ENCODE measurements around the gene FAM13A. TPM values are rescaled to one million over a fixed set of nuclear protein-coding genes. Genes with fewer than 3 reads are reported as not detected.

The FAM13A gene
- total RNA-seq, 1 donor from 2014 or later = 39.1 TPM

GRCh38 chr4:88940506-88940905 lies 116.5 kb downstream of the FAM13A start:
- DNase-seq (no peak), ATAC-seq (no peak)
- TF ChIP-seq CTCF (IDR thresholded peaks at IDR 0.05) = no peak
- no peaks in the 10 kb centered on the region for H3K9me3 ChIP-seq
- no peaks in the 10 kb centered on the region for H3K27me3 ChIP-seq (ENCODE audit: low read depth)
- H3K4me3 ChIP-seq = no peak overlapping the region
- intact Hi-C loops (cut with DNase I) = no loop called here
- no peak overlapping the region for H3K27ac ChIP-seq
- H3K4me1 ChIP-seq = no peaks in the 10 kb centered on the region
- H3K36me3 ChIP-seq = peaks cover 5% of the 10 kb centered on the region

DNA sequence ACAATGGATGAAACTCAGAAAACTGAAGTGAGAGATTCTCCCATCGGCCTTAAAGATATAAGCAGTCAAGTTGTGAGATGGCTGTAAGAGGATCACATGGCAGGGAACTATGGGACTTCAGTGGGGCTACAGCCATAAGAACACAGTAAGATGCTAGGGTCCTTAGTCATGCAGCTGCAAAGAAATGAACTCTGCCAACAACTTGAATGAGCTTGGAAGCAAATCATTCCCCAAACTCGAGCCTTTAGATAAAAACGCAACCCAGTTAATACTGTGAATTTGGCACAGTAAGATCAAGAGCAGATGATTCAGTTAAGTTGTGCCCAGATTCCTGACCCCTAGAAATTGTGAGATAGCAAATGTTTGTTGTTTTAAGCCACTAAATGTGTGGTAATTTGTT lies 117.3 kb downstream of the FAM13A start:
- H3K27me3 ChIP-seq (ENCODE audit: low read depth) = no peaks in the 10 kb centered on the region
- no peak overlapping the region for H3K4me3 ChIP-seq
- intact Hi-C loops (cut with DNase I) = no loop called here
- H3K4me1 ChIP-seq = no peaks in the 10 kb centered on the region
- H3K9me3 ChIP-seq = no peaks in the 10 kb centered on the region
- peaks cover 5% of the 10 kb centered on the region for H3K36me3 ChIP-seq
- no peak overlapping the region for H3K27ac ChIP-seq
- no peak for DNase-seq
- no peak for ATAC-seq
- no peak for TF ChIP-seq CTCF (IDR thresholded peaks at IDR 0.05)

- H3K9me3 ChIP-seq = no peaks in the 10 kb centered on the region
- TF ChIP-seq CTCF (IDR thresholded peaks at IDR 0.05) = no peak
- peaks cover 5% of the 10 kb centered on the region for H3K36me3 ChIP-seq
- H3K4me1 ChIP-seq = no peaks in the 10 kb centered on the region
- no peak overlapping the region for H3K27ac ChIP-seq
- H3K4me3 ChIP-seq = no peak overlapping the region
- ATAC-seq = no peak
- intact Hi-C loops (cut with DNase I) = no loop called here
- H3K27me3 ChIP-seq (ENCODE audit: low read depth) = no peaks in the 10 kb centered on the region
- DNase-seq = no peak
Observed at GRCh38 chr4:88938138-88938537, 118.8 kb downstream of the FAM13A start.

GRCh38 chr4:88937081-88937480 lies 119.9 kb downstream of the FAM13A start:
- peaks cover 5% of the 10 kb centered on the region for H3K36me3 ChIP-seq
- ATAC-seq (no peak), DNase-seq (no peak)
- H3K9me3 ChIP-seq = no peaks in the 10 kb centered on the region
- H3K27ac ChIP-seq = no peak overlapping the region
- no peaks in the 10 kb centered on the region for H3K4me1 ChIP-seq
- no peaks in the 10 kb centered on the region for H3K27me3 ChIP-seq (ENCODE audit: low read depth)
- H3K4me3 ChIP-seq = no peak overlapping the region
- no peak for TF ChIP-seq CTCF (IDR thresholded peaks at IDR 0.05)
- intact Hi-C loops (cut with DNase I) = no loop called here

GRCh38 chr4:88933414-88934160 lies 123.4 kb downstream of the FAM13A start:
- Histone ChIP-seq H3K27ac (no peak overlapping the region), H3K27me3 (ENCODE audit: low read depth) (no peaks in the 10 kb centered on the region), H3K4me3 (no peak overlapping the region), H3K4me1 (no peaks in the 10 kb centered on the region), H3K9me3 (no peaks in the 10 kb centered on the region), H3K36me3 (peaks cover 5% of the 10 kb centered on the region)
- DNase-seq = no peak
- ATAC-seq = no peak
- intact Hi-C loops (cut with DNase I) = no loop called here
- no peak for TF ChIP-seq CTCF (IDR thresholded peaks at IDR 0.05)

All from lower lobe of right lung (tissue), 2 donors.